Liver (tissue), 9 donors: Measurements from ENCODE around the gene NOS1AP. TPM values are rescaled to one million over a fixed set of nuclear protein-coding genes. Genes with fewer than 3 reads are reported as not detected.

Experiments used
- DNase-seq: peaks from one replicate; pipeline ENCODE4 v3.0.0-alpha.2; 2017; ENCODE audit warnings: low spot score
- H3K27ac ChIP-seq, 2 donors: one replicate each; pipeline ENCODE4 v1.7.0; 2013; ENCODE audit warnings: inconsistent platforms in 2 of 2, low read length in 2 of 2, control low read depth in 1 of 2, low read depth in 1 of 2, mild to moderate bottlenecking in 1 of 2
- H3K27me3 ChIP-seq, 4 donors: one replicate each; pipeline versions ENCODE4 v1.6.1 to v1.7.0; 2013; ENCODE audit warnings: low read length in 3 of 4, inconsistent platforms in 1 of 4, mild to moderate bottlenecking in 1 of 4, moderate library complexity in 1 of 4; ENCODE audit not compliant: control insufficient read depth in 4 of 4, insufficient read depth in 4 of 4
- H3K36me3 ChIP-seq, 4 donors: one replicate each; pipeline versions ENCODE4 v1.6.1 to v1.7.0; 2013; ENCODE audit warnings: low read length in 3 of 4, mild to moderate bottlenecking in 3 of 4, low read depth in 1 of 4, moderate library complexity in 1 of 4; ENCODE audit not compliant: control insufficient read depth in 4 of 4, insufficient read depth in 3 of 4
- H3K4me1 ChIP-seq, 4 donors: one replicate each; pipeline versions ENCODE4 v1.6.1 to v1.7.0; 2013; ENCODE audit warnings: low read length in 3 of 4, mild to moderate bottlenecking in 3 of 4, moderate library complexity in 1 of 4; ENCODE audit not compliant: control insufficient read depth in 4 of 4, insufficient read depth in 4 of 4
- H3K4me3 ChIP-seq, 3 donors: one replicate each; pipeline versions ENCODE4 v1.6.1 to v1.7.0; 2013; ENCODE audit warnings: low read length in 3 of 3, control low read depth in 1 of 3, low read depth in 1 of 3, mild to moderate bottlenecking in 1 of 3
- H3K9ac ChIP-seq, 2 donors: one replicate each; pipeline ENCODE4 v1.7.0; 2013; ENCODE audit warnings: low read length in 2 of 2, mild to moderate bottlenecking in 2 of 2, moderate library complexity in 2 of 2, control low read depth in 1 of 2, low read depth in 1 of 2
- H3K9me3 ChIP-seq, 4 donors: one replicate each; pipeline versions ENCODE4 v1.6.1 to v1.7.0; 2013; ENCODE audit warnings: low read length in 3 of 4; ENCODE audit not compliant: control insufficient read depth in 4 of 4
- ATF3 ChIP-seq: IDR thresholded peaks from 2 replicates; pipeline ENCODE4 v1.6.1; 2016; ENCODE audit warnings: antibody characterized with exemption
- CTCF ChIP-seq: fragments of 150-350 bp; IDR thresholded peaks from 2 replicates; pipeline ENCODE4 v1.5.1; 2017; ENCODE audit warnings: improper control_type of control experiment, low read depth, low read length; ENCODE audit not compliant: missing input control
- EGR1 ChIP-seq, 2 donors: IDR thresholded peaks; 2 replicates each; pipeline ENCODE4 v1.6.1; 2016 to 2018; ENCODE audit warnings: antibody characterized with exemption in 2 of 2, low read depth in 2 of 2
- FOXA1 ChIP-seq: IDR thresholded peaks from 2 replicates; pipeline ENCODE4 v1.6.1; 2016; ENCODE audit warnings: antibody characterized with exemption
- FOXA2 ChIP-seq: IDR thresholded peaks from 2 replicates; pipeline ENCODE4 v1.6.1; 2016; ENCODE audit warnings: antibody characterized with exemption
- JUND ChIP-seq, 2 donors: IDR thresholded peaks; 2 replicates each; pipeline ENCODE4 v1.6.1; 2016; ENCODE audit warnings: antibody characterized with exemption in 2 of 2
- MAX ChIP-seq: IDR thresholded peaks from 2 replicates; pipeline ENCODE4 v1.6.1; 2016; ENCODE audit warnings: antibody characterized with exemption
- NR2F2 ChIP-seq: IDR thresholded peaks from 2 replicates; pipeline ENCODE4 v1.6.1; 2016; ENCODE audit warnings: antibody characterized with exemption
- RAD21 ChIP-seq, 2 donors: IDR thresholded peaks; 2 replicates each; pipeline ENCODE4 v1.6.1; 2016; ENCODE audit warnings: antibody characterized with exemption in 2 of 2, mild to moderate bottlenecking in 2 of 2
- REST ChIP-seq: IDR thresholded peaks from 2 replicates; pipeline ENCODE4 v1.6.1; 2016; ENCODE audit warnings: antibody characterized with exemption, mild to moderate bottlenecking
- SP1 ChIP-seq: IDR thresholded peaks from 2 replicates; pipeline ENCODE4 v1.6.1; 2018; ENCODE audit warnings: antibody characterized with exemption, mild to moderate bottlenecking
- TAF1 ChIP-seq: conservative IDR thresholded peaks from 2 replicates; pipeline ENCODE4 v1.6.1; 2016; ENCODE audit warnings: antibody characterized with exemption, mild to moderate bottlenecking
- YY1 ChIP-seq: IDR thresholded peaks from 2 replicates; pipeline ENCODE4 v1.6.1; 2016; ENCODE audit warnings: antibody characterized with exemption, mild to moderate bottlenecking
- ZBTB33 ChIP-seq: IDR thresholded peaks from 2 replicates; pipeline ENCODE4 v1.6.1; 2016; ENCODE audit warnings: antibody characterized with exemption
- WGBS: extraction: QIAGEN DNeasy Blood & Tissue Kit; methylation state at CpG from one replicate; pipeline ENCODE4 v1.1.7; 2013; 5-methylcytosine and 5-hydroxymethylcytosine counted together
- polyA plus RNA-seq, 2 donors: library from polyadenylated mRNA; stranded (reverse) in 1 of 2; unstranded in 1 of 2; fragments of 200-250 nt in 1 of 2; fragments of >200 nt in 1 of 2; fragmentation: Nextera tagmentation in 1 of 2; extraction: Ambion mirVana in 1 of 2; gene quantifications; one replicate each; pipeline versions ENCODE4 v1.2.1 to v1.2.3, GENCODE V29; 2013 to 2015
- total RNA-seq, 2 donors: library from RNA; depleted of rRNA; stranded (reverse); fragments of >200 nt; gene quantifications; one replicate each; pipeline ENCODE4 v1.2.3, GENCODE V29; 2014
- donor health status: healthy.
- donor health status: healthy.
- donor health status: healthy.
- donor health status: healthy.
- donor health status: healthy.

NOS1AP gene
- total and polyA plus RNA-seq, 4 donors = 1.4 to 13.0 (median 4.5) TPM

GRCh38 chr1:162021124-162021523 is 48.4 kb upstream of the NOS1AP start:
- H3K4me3 ChIP-seq = no peak overlapping the region
- peaks cover 0 to 3% (median 1%) of the 10 kb centered on the region in 4 donors for H3K9me3 ChIP-seq
- H3K27me3 ChIP-seq = peaks cover 0 to 6% (median under 1%) of the 10 kb centered on the region in 4 donors
- no peak overlapping the region for H3K9ac ChIP-seq
- no peak overlapping the region for H3K27ac ChIP-seq
- DNase-seq = no peak
- TF ChIP-seq TAF1 = no peak
- TF ChIP-seq ZBTB33 = no peak
- TF ChIP-seq SP1 = no peak
- TF ChIP-seq ATF3 = no peak
- no peak for TF ChIP-seq FOXA2
- TF ChIP-seq CTCF = no peak
- no peak for TF ChIP-seq MAX
- no peak for TF ChIP-seq FOXA1
- TF ChIP-seq RAD21 (IDR thresholded peaks at IDR 0.05) = no peak
- TF ChIP-seq YY1 = no peak
- 86% methylated on average over 4 of the region's 4 CpGs for WGBS
- no peaks in the 10 kb centered on the region for H3K36me3 ChIP-seq
- peaks cover 3 to 17% (median 14%) of the 10 kb centered on the region in 4 donors for H3K4me1 ChIP-seq

GRCh38 chr1:162022626-162023025 is 46.9 kb upstream of the NOS1AP start:
- DNase-seq = no peak
- no peak overlapping the region for H3K4me3 ChIP-seq

More at GRCh38 chr1:162022626-162023025, 46.9 kb upstream of the NOS1AP start:
- H3K36me3 ChIP-seq = no peaks in the 10 kb centered on the region
- peaks cover 0 to 3% (median under 1%) of the 10 kb centered on the region in 4 donors for H3K9me3 ChIP-seq
- H3K27me3 ChIP-seq = peaks cover 0 to 6% (median 2%) of the 10 kb centered on the region in 4 donors
- no peak overlapping the region for H3K27ac ChIP-seq
- no peak overlapping the region for H3K9ac ChIP-seq
- peaks cover 3 to 17% (median 14%) of the 10 kb centered on the region in 4 donors for H3K4me1 ChIP-seq
- 89% methylated on average over 9 of the region's 9 CpGs for WGBS
- no peak for TF ChIP-seq SP1
- TF ChIP-seq EGR1 (IDR thresholded peaks at IDR 0.05; ENCODE audit: low read depth in 2 of 2) = no peak
- no peak for TF ChIP-seq NR2F2
- no peak for TF ChIP-seq TAF1
- TF ChIP-seq RAD21 (IDR thresholded peaks at IDR 0.05) = no peak
- no peak for TF ChIP-seq MAX
- TF ChIP-seq ZBTB33 = no peak
- no peak for TF ChIP-seq JUND (IDR thresholded peaks at IDR 0.05)
- no peak for TF ChIP-seq FOXA1
- no peak for TF ChIP-seq FOXA2
- TF ChIP-seq YY1 = no peak
- no peak for TF ChIP-seq REST
